Esophagus squamous epithelium (tissue), 4 donors: ENCODE data around the gene UGT1A6.

Experiments used
- POLR2A ChIP-seq, 4 donors: fragments of 450-650 bp; IDR thresholded peaks; one replicate each; pipeline ENCODE4 v1.6.1; 2017; ENCODE audit warnings: antibody characterized with exemption in 4 of 4, mild to moderate bottlenecking in 4 of 4, moderate library complexity in 3 of 4
- TF ChIP-seq, protein P1 (sequence below), 6 experiments: fragments of 450-650 bp in 4 of 6; fragments of 200-600 bp in 2 of 6; sonication (generic) in 2 of 6; IDR thresholded peaks; one replicate each; pipeline ENCODE4 v1.5.1; 2016 to 2019; ENCODE audit warnings: antibody characterized with exemption in 6 of 6, mild to moderate bottlenecking in 4 of 6, moderate library complexity in 4 of 6

DNA sequence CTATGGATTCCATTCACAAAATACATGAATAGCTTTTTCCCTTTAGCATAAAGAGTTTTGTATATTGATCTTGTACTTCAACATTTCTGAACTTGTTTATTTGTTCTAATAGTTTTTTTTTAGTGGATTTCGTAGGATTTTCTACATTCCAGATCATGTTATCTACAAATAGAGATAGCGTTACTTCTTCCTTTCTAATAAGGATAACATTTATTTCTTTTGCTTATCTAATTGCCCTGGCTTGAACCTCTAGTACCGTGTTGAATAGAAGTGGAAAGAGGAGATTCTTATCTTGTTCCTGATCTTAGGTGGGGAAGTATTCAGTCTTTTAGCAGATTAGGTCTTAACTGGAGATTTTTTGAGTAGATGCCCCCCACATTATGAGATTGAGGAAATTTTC is 9.5 kb downstream of the UGT1A6 start:
- TF ChIP-seq, protein P1, sequence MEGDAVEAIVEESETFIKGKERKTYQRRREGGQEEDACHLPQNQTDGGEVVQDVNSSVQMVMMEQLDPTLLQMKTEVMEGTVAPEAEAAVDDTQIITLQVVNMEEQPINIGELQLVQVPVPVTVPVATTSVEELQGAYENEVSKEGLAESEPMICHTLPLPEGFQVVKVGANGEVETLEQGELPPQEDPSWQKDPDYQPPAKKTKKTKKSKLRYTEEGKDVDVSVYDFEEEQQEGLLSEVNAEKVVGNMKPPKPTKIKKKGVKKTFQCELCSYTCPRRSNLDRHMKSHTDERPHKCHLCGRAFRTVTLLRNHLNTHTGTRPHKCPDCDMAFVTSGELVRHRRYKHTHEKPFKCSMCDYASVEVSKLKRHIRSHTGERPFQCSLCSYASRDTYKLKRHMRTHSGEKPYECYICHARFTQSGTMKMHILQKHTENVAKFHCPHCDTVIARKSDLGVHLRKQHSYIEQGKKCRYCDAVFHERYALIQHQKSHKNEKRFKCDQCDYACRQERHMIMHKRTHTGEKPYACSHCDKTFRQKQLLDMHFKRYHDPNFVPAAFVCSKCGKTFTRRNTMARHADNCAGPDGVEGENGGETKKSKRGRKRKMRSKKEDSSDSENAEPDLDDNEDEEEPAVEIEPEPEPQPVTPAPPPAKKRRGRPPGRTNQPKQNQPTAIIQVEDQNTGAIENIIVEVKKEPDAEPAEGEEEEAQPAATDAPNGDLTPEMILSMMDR (IDR thresholded peaks at IDR 0.05): no peak
- TF ChIP-seq POLR2A (IDR thresholded peaks at IDR 0.05): no peak
